Measurements from ENCODE around the gene LRRN3.

Gene LRRN3

GRCh38 chr7:111162692-111163091, 71.8 kb downstream of the LRRN3 start:
- Histone ChIP-seq H3K4me3 (ENCODE audit: low read length in 2 of 2) (no peak overlapping the region), H3K9me3 (ENCODE audit: control insufficient read depth in 2 of 2, low read length in 2 of 2) (no peaks in the 10 kb centered on the region), H3K36me3 (ENCODE audit: control insufficient read depth in 2 of 2, insufficient read depth in 2 of 2, low read length in 2 of 2) (no peaks in the 10 kb centered on the region), H3K27me3 (ENCODE audit: control insufficient read depth in 1 of 2, insufficient read depth in 2 of 2, low read length in 2 of 2) (no peaks in the 10 kb centered on the region), H3K9ac (ENCODE audit: low read length in 2 of 2) (no peak overlapping the region), H3K4me1 (ENCODE audit: control insufficient read depth, insufficient read depth, low read length) (no peaks in the 10 kb centered on the region), H3K27ac (ENCODE audit: low read length) (no peak overlapping the region)

GRCh38 chr7:111164442-111164841, 73.5 kb downstream of the LRRN3 start:
- no peaks in the 10 kb centered on the region for H3K4me1 ChIP-seq (ENCODE audit: control insufficient read depth, insufficient read depth, low read length)
- H3K36me3 ChIP-seq (ENCODE audit: control insufficient read depth in 2 of 2, insufficient read depth in 2 of 2, low read length in 2 of 2), result no peaks in the 10 kb centered on the region
- H3K9me3 ChIP-seq (ENCODE audit: control insufficient read depth in 2 of 2, low read length in 2 of 2), result no peaks in the 10 kb centered on the region
- H3K4me3 ChIP-seq (ENCODE audit: low read length in 2 of 2), result no peak overlapping the region
- no peak overlapping the region for H3K27ac ChIP-seq (ENCODE audit: low read length)
- H3K9ac ChIP-seq (ENCODE audit: low read length in 2 of 2), result no peak overlapping the region
- no peaks in the 10 kb centered on the region for H3K27me3 ChIP-seq (ENCODE audit: control insufficient read depth in 1 of 2, insufficient read depth in 2 of 2, low read length in 2 of 2)

- Histone ChIP-seq H3K27me3 (ENCODE audit: control insufficient read depth in 1 of 2, insufficient read depth in 2 of 2, low read length in 2 of 2) (no peaks in the 10 kb centered on the region), H3K4me1 (ENCODE audit: control insufficient read depth, insufficient read depth, low read length) (no peaks in the 10 kb centered on the region), H3K4me3 (ENCODE audit: low read length in 2 of 2) (no peak overlapping the region), H3K36me3 (ENCODE audit: control insufficient read depth in 2 of 2, insufficient read depth in 2 of 2, low read length in 2 of 2) (no peaks in the 10 kb centered on the region), H3K9me3 (ENCODE audit: control insufficient read depth in 2 of 2, low read length in 2 of 2) (no peaks in the 10 kb centered on the region), H3K27ac (ENCODE audit: low read length) (no peak overlapping the region), H3K9ac (ENCODE audit: low read length in 2 of 2) (no peak overlapping the region)
Measured at GRCh38 chr7:111168182-111168581, 77.3 kb downstream of the LRRN3 start.

- Histone ChIP-seq H3K4me3 (ENCODE audit: low read length in 2 of 2) (no peak overlapping the region), H3K36me3 (ENCODE audit: control insufficient read depth in 2 of 2, insufficient read depth in 2 of 2, low read length in 2 of 2) (no peaks in the 10 kb centered on the region), H3K4me1 (ENCODE audit: control insufficient read depth, insufficient read depth, low read length) (no peaks in the 10 kb centered on the region), H3K9ac (ENCODE audit: low read length in 2 of 2) (no peak overlapping the region), H3K9me3 (ENCODE audit: control insufficient read depth in 2 of 2, low read length in 2 of 2) (no peaks in the 10 kb centered on the region), H3K27ac (ENCODE audit: low read length) (no peak overlapping the region), H3K27me3 (ENCODE audit: control insufficient read depth in 1 of 2, insufficient read depth in 2 of 2, low read length in 2 of 2) (no peaks in the 10 kb centered on the region)
Measured at GRCh38 chr7:111172564-111173257, 81.8 kb downstream of the LRRN3 start.

GRCh38 chr7:111173528-111173927, 82.6 kb downstream of the LRRN3 start:
- Histone ChIP-seq H3K9ac (ENCODE audit: low read length in 2 of 2) (no peak overlapping the region), H3K9me3 (ENCODE audit: control insufficient read depth in 2 of 2, low read length in 2 of 2) (no peaks in the 10 kb centered on the region), H3K27ac (ENCODE audit: low read length) (no peak overlapping the region), H3K4me1 (ENCODE audit: control insufficient read depth, insufficient read depth, low read length) (no peaks in the 10 kb centered on the region), H3K27me3 (ENCODE audit: control insufficient read depth in 1 of 2, insufficient read depth in 2 of 2, low read length in 2 of 2) (no peaks in the 10 kb centered on the region), H3K36me3 (ENCODE audit: control insufficient read depth in 2 of 2, insufficient read depth in 2 of 2, low read length in 2 of 2) (no peaks in the 10 kb centered on the region), H3K4me3 (ENCODE audit: low read length in 2 of 2) (no peak overlapping the region)

- Histone ChIP-seq H3K9ac (ENCODE audit: low read length in 2 of 2) (no peak overlapping the region), H3K27ac (ENCODE audit: low read length) (no peak overlapping the region), H3K27me3 (ENCODE audit: control insufficient read depth in 1 of 2, insufficient read depth in 2 of 2, low read length in 2 of 2) (no peaks in the 10 kb centered on the region), H3K4me1 (ENCODE audit: control insufficient read depth, insufficient read depth, low read length) (no peaks in the 10 kb centered on the region), H3K36me3 (ENCODE audit: control insufficient read depth in 2 of 2, insufficient read depth in 2 of 2, low read length in 2 of 2) (no peaks in the 10 kb centered on the region), H3K9me3 (ENCODE audit: control insufficient read depth in 2 of 2, low read length in 2 of 2) (no peaks in the 10 kb centered on the region), H3K4me3 (ENCODE audit: low read length in 2 of 2) (no peak overlapping the region)
Measured at GRCh38 chr7:111173990-111174389, 83.1 kb downstream of the LRRN3 start.

- H3K9me3 ChIP-seq (ENCODE audit: control insufficient read depth in 2 of 2, low read length in 2 of 2), result no peaks in the 10 kb centered on the region
- H3K4me3 ChIP-seq (ENCODE audit: low read length in 2 of 2), result no peak overlapping the region
- no peaks in the 10 kb centered on the region for H3K4me1 ChIP-seq (ENCODE audit: control insufficient read depth, insufficient read depth, low read length)
- no peak overlapping the region for H3K9ac ChIP-seq (ENCODE audit: low read length in 2 of 2)
- no peak overlapping the region for H3K27ac ChIP-seq (ENCODE audit: low read length)
- no peaks in the 10 kb centered on the region for H3K36me3 ChIP-seq (ENCODE audit: control insufficient read depth in 2 of 2, insufficient read depth in 2 of 2, low read length in 2 of 2)
- H3K27me3 ChIP-seq (ENCODE audit: control insufficient read depth in 1 of 2, insufficient read depth in 2 of 2, low read length in 2 of 2), result no peaks in the 10 kb centered on the region
Measured at GRCh38 chr7:111174510-111174909, 83.6 kb downstream of the LRRN3 start.

Measured in stomach smooth muscle (tissue), 2 donors.